GM19025 (cell line): ENCODE data around the gene SUSD2.
"Not testable (repeated sequence)": the region's sequence is repeated elsewhere in the genome, so short reads cannot be mapped to it uniquely, and the experiment has no call there.

Experiments
- ATAC-seq: cut with Tn5 transposase; IDR thresholded peaks from one replicate; pipeline ENCODE4 v1.9.1; 2021; ENCODE audit warnings: mild to moderate bottlenecking, low read depth, moderate library complexity; ENCODE audit not compliant: unreplicated experiment

SUSD2 gene

GRCh38 chr22:24186352-24186740 is 5.1 kb downstream of the SUSD2 start:
- no peak for ATAC-seq

GRCh38 chr22:24186892-24187670 is 5.8 kb downstream of the SUSD2 start:
- no peak for ATAC-seq

- ATAC-seq = no peak
Measured at GRCh38 chr22:24187731-24188644, 6.7 kb downstream of the SUSD2 start.

GRCh38 chr22:24188705-24189248 is 7.5 kb downstream of the SUSD2 start:
- ATAC-seq = no peak

GRCh38 chr22:24189249-24190158 is 8.2 kb downstream of the SUSD2 start:
- ATAC-seq = no peak

- ATAC-seq = no peak
Measured at GRCh38 chr22:24190159-24190540, 8.9 kb downstream of the SUSD2 start.

GRCh38 chr22:24190596-24191208 is 9.4 kb downstream of the SUSD2 start:
- ATAC-seq = no peak

- ATAC-seq = no peak
Measured at GRCh38 chr22:24191381-24191841, 10.1 kb downstream of the SUSD2 start.

- no peak for ATAC-seq
Measured at GRCh38 chr22:24191893-24192292, 10.6 kb downstream of the SUSD2 start.

GRCh38 chr22:24198682-24199052 is 17.4 kb downstream of the SUSD2 start:
- no peak for ATAC-seq

GRCh38 chr22:24200619-24201212 is 19.4 kb downstream of the SUSD2 start:
- ATAC-seq = no peak

- no peak for ATAC-seq
Measured at GRCh38 chr22:24201681-24202614, 20.7 kb downstream of the SUSD2 start.

GRCh38 chr22:24203856-24204255 is 22.6 kb downstream of the SUSD2 start:
- ATAC-seq = not testable (repeated sequence)

GRCh38 chr22:24205438-24206195 is 24.3 kb downstream of the SUSD2 start:
- ATAC-seq = no peak

- ATAC-seq = not testable (repeated sequence)
Measured at GRCh38 chr22:24206460-24207263, 25.4 kb downstream of the SUSD2 start.

GRCh38 chr22:24207264-24208011 is 26.2 kb downstream of the SUSD2 start:
- no peak for ATAC-seq
